ENCODE results near the gene NANP.
"Not testable (repeated sequence)": the region's sequence is repeated elsewhere in the genome, so short reads cannot be mapped to it uniquely, and the experiment has no call there.

NANP gene

GRCh38 chr20:25623736-25624499 lies at the start of gene NANP:
TSS of gene NANP (minus strand) at chr20:25624014. CDS start at chr20:25623948, 66 bp downstream.
- DNase-seq (ENCODE audit: insufficient read length, low spot score) (peak; percentile 36), FAIRE-seq (no peak)
- TF ChIP-seq CTCF (IDR thresholded peaks at IDR 0.05; ENCODE audit: insufficient read depth, missing control alignments) = no peak

- DNase-seq (ENCODE audit: insufficient read length, low spot score) (no peak), FAIRE-seq (no peak)
- no peak for TF ChIP-seq CTCF (IDR thresholded peaks at IDR 0.05; ENCODE audit: insufficient read depth, missing control alignments)
Observed at GRCh38 chr20:25672659-25673235, 48.9 kb upstream of the NANP start.

GRCh38 chr20:25669826-25670422 lies 46.1 kb upstream of the NANP start:
- no peak for FAIRE-seq
- no peak for DNase-seq (ENCODE audit: insufficient read length, low spot score)
- TF ChIP-seq CTCF (IDR thresholded peaks at IDR 0.05; ENCODE audit: insufficient read depth, missing control alignments) = no peak

GRCh38 chr20:25668446-25668845 lies 44.6 kb upstream of the NANP start:
- DNase-seq (ENCODE audit: insufficient read length, low spot score) = no peak
- no peak for TF ChIP-seq CTCF (IDR thresholded peaks at IDR 0.05; ENCODE audit: insufficient read depth, missing control alignments)
- no peak for FAIRE-seq

GRCh38 chr20:25659999-25660398 lies 36.2 kb upstream of the NANP start:
- no peak for TF ChIP-seq CTCF (IDR thresholded peaks at IDR 0.05; ENCODE audit: insufficient read depth, missing control alignments)
- FAIRE-seq (no peak), DNase-seq (ENCODE audit: insufficient read length, low spot score) (no peak)

GRCh38 chr20:25654487-25654886 lies 30.7 kb upstream of the NANP start:
- DNase-seq (ENCODE audit: insufficient read length, low spot score) (no peak), FAIRE-seq (no peak)
- no peak for TF ChIP-seq CTCF (IDR thresholded peaks at IDR 0.05; ENCODE audit: insufficient read depth, missing control alignments)

- FAIRE-seq; DNase-seq (ENCODE audit: insufficient read length, low spot score): not testable (repeated sequence)
Observed at GRCh38 chr20:25652866-25653265, 29.1 kb upstream of the NANP start.

Data from D721Med (cell line).